HepG2 (cell line): ENCODE results near the gene B4GALT5. TPM values are rescaled to one million over a fixed set of nuclear protein-coding genes. Genes with fewer than 3 reads are reported as not detected.

Experiments used
- CBX2 ChIP-seq, 2 experiments: fragments of 200-600 bp in 1 of 2; sonication (generic); formaldehyde crosslinking in 1 of 2; IDR thresholded peaks; 2 replicates each; pipeline versions ENCODE4 v1.7.0 to v1.8.1; 2018 to 2022; ENCODE audit warnings: low read depth in 2 of 2, low read length in 1 of 2, mild to moderate bottlenecking in 1 of 2, missing genetic modification reagents in 1 of 2
- CENPX ChIP-seq: sonication (generic); formaldehyde crosslinking; IDR thresholded peaks from 2 replicates; pipeline ENCODE4 v1.9.0; 2021; ENCODE audit warnings: mild to moderate bottlenecking, missing genetic modification reagents, moderate library complexity
- CHCHD3 ChIP-seq: sonication (generic); formaldehyde crosslinking; IDR thresholded peaks from 2 replicates; pipeline ENCODE4 v1.8.0; 2022; ENCODE audit warnings: mild to moderate bottlenecking, missing genetic modification reagents, moderate library complexity
- CREB1 ChIP-seq, 2 experiments: fragments of 450-650 bp in 1 of 2; IDR thresholded peaks; 2 replicates each; pipeline ENCODE4 v1.6.1; 2016 to 2017; ENCODE audit warnings: control low read depth in 1 of 2, mild to moderate bottlenecking in 1 of 2, missing compliant biosample characterization in 1 of 2, missing genetic modification characterization in 1 of 2
- DDIT3 ChIP-seq: sonication (generic); formaldehyde crosslinking; IDR thresholded peaks from 2 replicates; pipeline ENCODE4 v1.4.0; 2020; ENCODE audit warnings: mild to moderate bottlenecking, missing genetic modification reagents
- EP300 ChIP-seq, 3 experiments: sonication (generic) in 1 of 3; formaldehyde crosslinking in 1 of 3; IDR thresholded peaks; 2 replicates each; pipeline versions ENCODE4 v1.5.1 to v1.6.1; 2011 to 2020; ENCODE audit warnings: low read depth in 2 of 3, low read length in 2 of 3, borderline replicate concordance in 1 of 3, improper control_type of control experiment in 1 of 3, mild to moderate bottlenecking in 1 of 3, missing genetic modification reagents in 1 of 3, moderate library complexity in 1 of 3
- ETV5 ChIP-seq: IDR thresholded peaks from 2 replicates; pipeline ENCODE4 v1.6.1; 2018; ENCODE audit warnings: missing biosample characterization, missing genetic modification reagents, inconsistent platforms, borderline replicate concordance
- GATAD2A ChIP-seq: IDR thresholded peaks from 2 replicates; pipeline ENCODE4 v1.6.1; 2016
- GFI1 ChIP-seq: sonication (generic); formaldehyde crosslinking; IDR thresholded peaks from 2 replicates; pipeline ENCODE4 v1.5.0; 2020; ENCODE audit warnings: missing genetic modification reagents, mild to moderate bottlenecking, borderline replicate concordance
- ISL2 ChIP-seq: sonication (generic); formaldehyde crosslinking; IDR thresholded peaks from 2 replicates; pipeline ENCODE4 v1.5.0; 2020; ENCODE audit warnings: missing genetic modification reagents
- KAT2B ChIP-seq: fragments of 150-350 bp; IDR thresholded peaks from 2 replicates; pipeline ENCODE4 v1.6.1; 2014; ENCODE audit warnings: low read depth, low read length, borderline replicate concordance
- MEIS1 ChIP-seq: sonication (generic); formaldehyde crosslinking; IDR thresholded peaks from 2 replicates; pipeline ENCODE4 v1.9.0; 2021; ENCODE audit warnings: mild to moderate bottlenecking, missing genetic modification reagents, moderate library complexity, borderline replicate concordance
- PCBP2 ChIP-seq: fragments of 200-400 bp; formaldehyde crosslinking; optimal IDR thresholded peaks from 2 replicates; pipeline ENCODE3; 2018; ENCODE audit warnings: low read length, low read depth; ENCODE audit not compliant: poor library complexity, severe bottlenecking
- PHF20 ChIP-seq: sonication (generic); formaldehyde crosslinking; IDR thresholded peaks from 2 replicates; pipeline ENCODE4 v1.5.0; 2020; ENCODE audit warnings: mild to moderate bottlenecking, missing genetic modification reagents
- RELA ChIP-seq: sonication (generic); formaldehyde crosslinking; IDR thresholded peaks from 2 replicates; pipeline ENCODE4 v1.4.0; 2020; ENCODE audit warnings: missing genetic modification reagents
- RXRA ChIP-seq: sonication (generic); formaldehyde crosslinking; IDR thresholded peaks from 2 replicates; pipeline ENCODE4 v1.5.1; 2020; ENCODE audit warnings: missing genetic modification reagents
- TOE1 ChIP-seq: sonication (generic); formaldehyde crosslinking; IDR thresholded peaks from 2 replicates; pipeline ENCODE4 v1.4.0; 2020; ENCODE audit warnings: mild to moderate bottlenecking, missing genetic modification reagents
- ZKSCAN8 ChIP-seq: IDR thresholded peaks from 2 replicates; pipeline ENCODE4 v1.6.1; 2016; ENCODE audit warnings: borderline replicate concordance, missing genetic modification reagents, missing compliant biosample characterization
- ZNF10 ChIP-seq: sonication (generic); formaldehyde crosslinking; IDR thresholded peaks from 2 replicates; pipeline ENCODE4 v1.4.0; 2020; ENCODE audit warnings: mild to moderate bottlenecking, low read depth, missing genetic modification reagents, borderline replicate concordance
- ZNF256 ChIP-seq: sonication (generic); formaldehyde crosslinking; conservative IDR thresholded peaks from 2 replicates; pipeline ENCODE4 v1.4.0; 2020; ENCODE audit warnings: missing genetic modification reagents
- ZNF329 ChIP-seq: sonication (generic); formaldehyde crosslinking; IDR thresholded peaks from 2 replicates; pipeline ENCODE4 v1.9.0; 2021; ENCODE audit warnings: low read depth, mild to moderate bottlenecking, missing genetic modification reagents
- ZNF512 ChIP-seq: sonication (generic); formaldehyde crosslinking; IDR thresholded peaks from 2 replicates; pipeline ENCODE4 v1.4.0; 2020; ENCODE audit warnings: mild to moderate bottlenecking, missing genetic modification reagents
- ZNF672 ChIP-seq: sonication (generic); formaldehyde crosslinking; IDR thresholded peaks from 2 replicates; pipeline ENCODE4 v1.8.1; 2022; ENCODE audit warnings: missing genetic modification reagents
- ZNF724P ChIP-seq: sonication (generic); formaldehyde crosslinking; IDR thresholded peaks from 2 replicates; pipeline ENCODE4 v1.8.0; 2022; ENCODE audit warnings: missing genetic modification reagents, borderline replicate concordance
- ZNF749 ChIP-seq: sonication (generic); formaldehyde crosslinking; IDR thresholded peaks from 2 replicates; pipeline ENCODE4 v1.8.0; 2022; ENCODE audit warnings: mild to moderate bottlenecking, missing genetic modification reagents, moderate library complexity, borderline replicate concordance
- ZUFSP ChIP-seq: sonication (generic); formaldehyde crosslinking; IDR thresholded peaks from 2 replicates; pipeline ENCODE4 v1.9.0; 2021; ENCODE audit warnings: missing genetic modification reagents, mild to moderate bottlenecking, borderline replicate concordance
- polyA plus RNA-seq, 8 experiments: library from polyadenylated mRNA; depleted of rRNA in 3 of 8; stranded (reverse) in 7 of 8; unstranded in 1 of 8; fragments of >200 nt; fragmentation: Illumina TruSeq in 4 of 8; extraction: Trizol in 4 of 8; gene quantifications; 2 replicates each; pipeline versions ENCODE4 v1.2.1 to v1.2.3, GENCODE V29; 2011 to 2016; ENCODE audit warnings: low read depth in 4 of 8, missing spikeins in 1 of 8, mixed read lengths in 1 of 8; ENCODE audit not compliant: insufficient read depth in 1 of 8
- total RNA-seq, 5 experiments: library from RNA; depleted of rRNA; stranded (reverse); fragments of >200 nt; fragmentation: Illumina TruSeq; extraction: Trizol; gene quantifications; 2 replicates each; pipeline ENCODE4 v1.2.3, GENCODE V29; 2016; ENCODE audit warnings: low read depth in 1 of 5

Gene B4GALT5
- total and polyA plus RNA-seq, 2 of the 13 experiments (the other 11 are each of a cell fraction or from before 2014, with no cell fraction given): 27.3 to 30.9 TPM

GRCh38 chr20:49583669-49584417 is 129.8 kb downstream of the B4GALT5 start (continued):
- peak; percentile 88 for TF ChIP-seq GATAD2A (CRISPR knock-in tag)
- no peak for TF ChIP-seq CENPX (CRISPR knock-in tag)
- TF ChIP-seq ZNF256: no peak
- no peak for TF ChIP-seq CBX2 (IDR thresholded peaks at IDR 0.05; ENCODE audit: low read depth, low read length)
- no peak for TF ChIP-seq CBX2 (CRISPR knock-in tag; IDR thresholded peaks at IDR 0.05; ENCODE audit: low read depth)
- 0 out of 2 replicates have a peak, but pooled peaks have one; percentile 39 for TF ChIP-seq DDIT3 (CRISPR knock-in tag)
- TF ChIP-seq ISL2 (CRISPR knock-in tag): peak; percentile 66; the same call in 1 of the 2 replicates
- peak; percentile 93 for TF ChIP-seq RXRA
- TF ChIP-seq EP300 (IDR thresholded peaks at IDR 0.05; ENCODE audit: low read depth in 2 of 2, low read length in 2 of 2): peak; percentile 82 to 91
- TF ChIP-seq EP300 (CRISPR knock-in tag; IDR thresholded peaks at IDR 0.05; ENCODE audit: borderline replicate concordance): peak; percentile 72; the same call in 1 of the 2 replicates
- TF ChIP-seq ZUFSP (CRISPR knock-in tag): no peak
- peak; percentile 66; the same call in 1 of the 2 replicates for TF ChIP-seq ZNF749 (CRISPR knock-in tag)
- TF ChIP-seq ZNF724P: no peak; the same call in none of the 2 replicates
- no peak for TF ChIP-seq KAT2B
- peak; percentile 84 for TF ChIP-seq ZNF329 (CRISPR knock-in tag)
- TF ChIP-seq GFI1 (CRISPR knock-in tag): peak; percentile 77; the same call in 1 of the 2 replicates
- peak; percentile 47; the same call in 1 of the 2 replicates for TF ChIP-seq PHF20 (CRISPR knock-in tag)
- peak; percentile 68 for TF ChIP-seq ETV5 (CRISPR knock-in tag)
- TF ChIP-seq MEIS1 (CRISPR knock-in tag): peak; percentile 74; the same call in 1 of the 2 replicates
- 0 out of 2 replicates have a peak, but pooled peaks have one; percentile 47 for TF ChIP-seq CREB1 (IDR thresholded peaks at IDR 0.05)
- TF ChIP-seq CREB1 (CRISPR knock-in tag; IDR thresholded peaks at IDR 0.05): peak; percentile 84
- no peak for TF ChIP-seq ZNF10 (CRISPR knock-in tag)
- TF ChIP-seq ZNF512 (CRISPR knock-in tag): no peak
- no peak for TF ChIP-seq PCBP2
- no peak for TF ChIP-seq ZNF672 (CRISPR knock-in tag)
- peak; percentile 75; the same call in 1 of the 2 replicates for TF ChIP-seq CHCHD3
- peak; percentile 84; the same call in 1 of the 2 replicates for TF ChIP-seq ZKSCAN8 (CRISPR knock-in tag)
- TF ChIP-seq TOE1 (CRISPR knock-in tag): no peak; the same call in 1 of the 2 replicates
- TF ChIP-seq RELA (CRISPR knock-in tag): peak; percentile 29
